Esophagus muscularis mucosa (tissue), 4 donors: ENCODE measurements around the gene SUGP2. TPM values are rescaled to one million over a fixed set of nuclear protein-coding genes. Genes with fewer than 3 reads are reported as not detected.
A peak's percentile ranks its signal among the peaks of the same experiment; 100 is the strongest.

Experiments used
- DNase-seq: peaks from one replicate; pipeline ENCODE4 v3.0.0-alpha.2; 2017; ENCODE audit errors: extremely low spot score
- H3K27ac ChIP-seq, 4 donors: fragments of 200-600 bp; sonication (generic); replicated peaks in 1 of 4; 1 replicate in 3 of 4; 2 replicates in 1 of 4; pipeline ENCODE4 v1.5.1; 2016 to 2019; ENCODE audit warnings: mild to moderate bottlenecking in 1 of 4
- H3K27me3 ChIP-seq, 4 donors: fragments of 200-600 bp; sonication (generic); one replicate each; pipeline versions ENCODE4 v1.5.1 to v1.6.0; 2016 to 2019
- H3K36me3 ChIP-seq, 4 donors: fragments of 200-600 bp; sonication (generic); one replicate each; pipeline ENCODE4 v1.5.1; 2016 to 2019
- H3K4me1 ChIP-seq, 4 donors: fragments of 200-600 bp; sonication (generic); one replicate each; pipeline ENCODE4 v1.5.1; 2016 to 2019
- H3K4me3 ChIP-seq, 4 donors: fragments of 200-600 bp; sonication (generic); 1 replicate in 2 of 4; 2 replicates in 2 of 4; pipeline ENCODE4 v1.5.1; 2016 to 2019; ENCODE audit warnings: mild to moderate bottlenecking in 4 of 4, moderate library complexity in 1 of 4
- H3K9me3 ChIP-seq, 4 donors: fragments of 200-600 bp; sonication (generic); 1 replicate in 3 of 4; 2 replicates in 1 of 4; pipeline ENCODE4 v1.5.1; 2016 to 2019
- EP300 ChIP-seq: sonication (generic); formaldehyde crosslinking; IDR thresholded peaks from one replicate; pipeline ENCODE4 v1.6.1; 2017; ENCODE audit warnings: antibody characterized with exemption
- POLR2A ChIP-seq: fragments of 450-650 bp; IDR thresholded peaks from one replicate; pipeline ENCODE4 v1.6.1; 2017; ENCODE audit warnings: antibody characterized with exemption, moderate library complexity, mild to moderate bottlenecking, low read depth
- POLR2AphosphoS5 ChIP-seq, 2 donors: sonication (generic); formaldehyde crosslinking; IDR thresholded peaks; one replicate each; pipeline ENCODE4 v1.6.1; 2017; ENCODE audit warnings: antibody characterized with exemption in 2 of 2
- WGBS: methylation state at CpG from one replicate; pipeline ENCODE4 v1.1.5; 2018; 5-methylcytosine and 5-hydroxymethylcytosine counted together
- intact Hi-C: fragments of 100-400 bp; cut with DNase I; formaldehyde crosslinking; loops from one replicate; pipeline ENCODE4 v1.15.1; 2023
- total RNA-seq, 4 donors: library from RNA; depleted of rRNA; stranded (reverse); fragments of >200 nt; gene quantifications; one replicate each; pipeline versions ENCODE4 v1.1.0 to v1.2.1, GENCODE V29; 2016
- TF ChIP-seq, protein P1 (sequence below), 3 experiments: fragments of 200-600 bp in 2 of 3; fragments of 450-650 bp in 1 of 3; sonication (generic) in 2 of 3; IDR thresholded peaks; one replicate each; pipeline ENCODE4 v1.5.1; 2017 to 2019; ENCODE audit warnings: antibody characterized with exemption in 3 of 3, mild to moderate bottlenecking in 2 of 3, moderate library complexity in 1 of 3

SUGP2 gene
- total RNA-seq, 4 donors from 2014 or later, result 23.1 to 45.7 (median 32.0) TPM

DNA sequence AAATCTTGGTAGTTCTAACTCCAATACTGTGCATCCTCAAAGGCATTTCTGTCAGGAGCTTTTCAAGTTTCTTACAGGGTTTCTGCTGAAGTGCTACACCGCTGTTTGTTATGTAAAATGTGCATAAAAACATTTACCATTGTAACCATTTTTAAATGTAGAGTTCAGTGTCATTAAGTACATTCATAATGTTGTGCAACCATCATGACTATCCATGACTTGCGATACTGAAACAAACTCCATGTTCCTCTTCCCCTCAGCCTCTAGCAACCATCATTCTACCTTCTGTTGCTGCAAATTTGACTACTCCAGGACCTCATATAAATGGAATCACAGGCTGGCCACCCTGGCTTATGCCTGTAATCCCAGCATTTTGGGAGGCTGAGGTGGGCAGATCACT, 16.1 kb upstream of the SUGP2 start:
- peaks cover 12 to 84% (median 62%) of the 10 kb centered on the region in 4 donors for H3K36me3 ChIP-seq
- no peak overlapping the region for H3K27ac ChIP-seq
- TF ChIP-seq EP300, result no peak
- TF ChIP-seq POLR2A, result no peak
- no peak overlapping the region for H3K4me3 ChIP-seq
- intact Hi-C loops, result no loop called here
- H3K27me3 ChIP-seq, result no peaks in the 10 kb centered on the region
- WGBS, result 91% methylated on average over 2 of the region's 2 CpGs
- no peaks in the 10 kb centered on the region for H3K9me3 ChIP-seq
- no peak for DNase-seq
- H3K4me1 ChIP-seq, result no peaks in the 10 kb centered on the region

- H3K27ac ChIP-seq, result no peak overlapping the region
- TF ChIP-seq POLR2AphosphoS5 (IDR thresholded peaks at IDR 0.05) (no peak), EP300 (no peak), POLR2A (no peak)
- TF ChIP-seq, protein P1, sequence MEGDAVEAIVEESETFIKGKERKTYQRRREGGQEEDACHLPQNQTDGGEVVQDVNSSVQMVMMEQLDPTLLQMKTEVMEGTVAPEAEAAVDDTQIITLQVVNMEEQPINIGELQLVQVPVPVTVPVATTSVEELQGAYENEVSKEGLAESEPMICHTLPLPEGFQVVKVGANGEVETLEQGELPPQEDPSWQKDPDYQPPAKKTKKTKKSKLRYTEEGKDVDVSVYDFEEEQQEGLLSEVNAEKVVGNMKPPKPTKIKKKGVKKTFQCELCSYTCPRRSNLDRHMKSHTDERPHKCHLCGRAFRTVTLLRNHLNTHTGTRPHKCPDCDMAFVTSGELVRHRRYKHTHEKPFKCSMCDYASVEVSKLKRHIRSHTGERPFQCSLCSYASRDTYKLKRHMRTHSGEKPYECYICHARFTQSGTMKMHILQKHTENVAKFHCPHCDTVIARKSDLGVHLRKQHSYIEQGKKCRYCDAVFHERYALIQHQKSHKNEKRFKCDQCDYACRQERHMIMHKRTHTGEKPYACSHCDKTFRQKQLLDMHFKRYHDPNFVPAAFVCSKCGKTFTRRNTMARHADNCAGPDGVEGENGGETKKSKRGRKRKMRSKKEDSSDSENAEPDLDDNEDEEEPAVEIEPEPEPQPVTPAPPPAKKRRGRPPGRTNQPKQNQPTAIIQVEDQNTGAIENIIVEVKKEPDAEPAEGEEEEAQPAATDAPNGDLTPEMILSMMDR (IDR thresholded peaks at IDR 0.05), result no peak
- 100% methylated on average over 6 of the region's 6 CpGs for WGBS
- peaks cover 5 to 18% (median 13%) of the 10 kb centered on the region in 4 donors for H3K4me1 ChIP-seq
- H3K4me3 ChIP-seq, result no peak overlapping the region
- DNase-seq, result no peak
- intact Hi-C loops, result no loop called here
- H3K27me3 ChIP-seq, result no peaks in the 10 kb centered on the region
- H3K9me3 ChIP-seq, result no peaks in the 10 kb centered on the region
- H3K36me3 ChIP-seq, result peaks cover 0 to 54% (median 40%) of the 10 kb centered on the region in 4 donors
These were observed 10.6 kb upstream of the SUGP2 start for GRCh38 chr19:19043881-19044280.

DNA sequence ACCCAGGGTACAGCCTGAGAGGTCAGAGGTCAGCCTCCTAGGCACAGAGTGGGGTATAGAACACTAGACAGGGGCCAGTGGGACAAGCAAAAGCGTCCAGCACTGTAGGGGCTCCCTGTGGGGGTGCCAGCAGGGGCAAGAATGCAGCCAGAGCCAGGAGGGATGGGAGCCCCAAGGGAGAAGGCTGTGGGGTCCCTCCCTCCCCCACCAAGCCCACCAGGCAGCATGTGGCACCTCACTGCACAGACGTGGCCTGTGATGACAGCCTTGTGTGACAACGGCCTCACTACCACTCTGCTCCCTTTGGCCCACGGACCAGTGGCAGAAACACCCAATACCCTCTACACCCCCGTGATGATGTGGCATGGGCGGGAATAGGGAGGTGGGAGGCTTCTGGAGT, 10.2 kb upstream of the SUGP2 start:
- intact Hi-C loops, result no loop called here
- Histone ChIP-seq H3K36me3 (peaks cover 0 to 52% (median 38%) of the 10 kb centered on the region in 4 donors), H3K9me3 (no peaks in the 10 kb centered on the region), H3K27me3 (no peaks in the 10 kb centered on the region), H3K27ac (no peak overlapping the region), H3K4me1 (peaks cover 5 to 18% (median 13%) of the 10 kb centered on the region in 4 donors), H3K4me3 (no peak overlapping the region)
- TF ChIP-seq, protein P1 (IDR thresholded peaks at IDR 0.05), result no peak
- TF ChIP-seq POLR2AphosphoS5 (IDR thresholded peaks at IDR 0.05) (no peak), EP300 (no peak), POLR2A (no peak)
- no peak for DNase-seq
- WGBS, result 90% methylated on average over 6 of the region's 6 CpGs

GRCh38 chr19:19042732-19043280, 9.5 kb upstream of the SUGP2 start:
- Histone ChIP-seq H3K36me3 (peaks cover 0 to 50% (median 32%) of the 10 kb centered on the region in 4 donors), H3K27ac (no peak overlapping the region)
- intact Hi-C loops, result no loop called here

DNA sequence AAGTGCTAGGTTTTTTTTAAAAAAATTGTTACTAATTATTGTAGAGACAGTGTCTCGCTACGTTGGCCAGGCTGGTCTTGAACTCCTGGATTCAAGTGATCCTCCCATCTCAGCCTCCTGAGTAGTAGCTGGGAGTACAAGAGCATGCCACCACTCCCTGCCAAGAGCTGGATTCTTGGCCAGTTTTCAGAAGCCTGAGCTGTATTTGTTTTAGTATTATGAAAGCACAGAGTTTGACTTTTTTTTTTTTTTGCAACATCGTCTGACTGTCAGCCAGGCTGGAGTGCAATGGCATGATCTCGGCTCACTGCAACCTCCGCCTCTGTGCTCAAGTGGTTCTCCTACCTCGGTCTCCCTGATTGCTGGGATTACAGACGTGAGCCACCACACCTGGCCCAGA, 7.1 kb upstream of the SUGP2 start:
- WGBS, result 39% methylated on average over 7 of the region's 7 CpGs
- TF ChIP-seq, protein P1 (IDR thresholded peaks at IDR 0.05), result no peak
- peak; percentile 32 to 47 for TF ChIP-seq POLR2AphosphoS5 (IDR thresholded peaks at IDR 0.05)
- H3K27ac ChIP-seq, result peak overlapping the region; percentile 37 to 51 (median 40)
- H3K4me1 ChIP-seq, result peaks cover 5 to 18% (median 14%) of the 10 kb centered on the region in 4 donors
- no peaks in the 10 kb centered on the region for H3K9me3 ChIP-seq
- DNase-seq, result peak; percentile 95
- H3K27me3 ChIP-seq, result no peaks in the 10 kb centered on the region
- no peak overlapping the region for H3K4me3 ChIP-seq
- peaks cover 0 to 35% (median 27%) of the 10 kb centered on the region in 4 donors for H3K36me3 ChIP-seq
- intact Hi-C loops, result no loop called here

More at GRCh38 chr19:19042732-19043280, 9.5 kb upstream of the SUGP2 start:
- H3K4me3 ChIP-seq, result no peak overlapping the region
- peaks cover 5 to 18% (median 13%) of the 10 kb centered on the region in 4 donors for H3K4me1 ChIP-seq
- H3K27me3 ChIP-seq, result no peaks in the 10 kb centered on the region
- H3K9me3 ChIP-seq, result no peaks in the 10 kb centered on the region
- no peak for TF ChIP-seq POLR2AphosphoS5 (IDR thresholded peaks at IDR 0.05)
- TF ChIP-seq EP300, result no peak
- TF ChIP-seq, protein P1 (IDR thresholded peaks at IDR 0.05), result no peak
- TF ChIP-seq POLR2A, result no peak
- 97% methylated on average over 13 of the region's 13 CpGs for WGBS
- no peak for DNase-seq
